DMS114 treated with DMSO at 0.1 percent for 48 hours (cell line): ENCODE data around the gene MC3R.

Source experiments
- DNase-seq: peaks from one replicate; lab custom pipeline; 2025; ENCODE audit not compliant: unreplicated experiment; lab: John Stamatoyannopoulos, UW

MC3R gene

GRCh38 chr20:56249244-56249955 is 868 bp downstream of the MC3R start:
- DNase-seq: peak; percentile 19

GRCh38 chr20:56249956-56250355 is 1.4 kb downstream of the MC3R start:
- no peak for DNase-seq

- DNase-seq: no peak
These were observed 9.1 kb downstream of the MC3R start for GRCh38 chr20:56257604-56258003.

GRCh38 chr20:56259948-56260347 is 11.4 kb downstream of the MC3R start:
- DNase-seq: no peak

- DNase-seq: no peak
These were observed 20.0 kb downstream of the MC3R start for GRCh38 chr20:56268536-56268935.

GRCh38 chr20:56271974-56272373 is 23.4 kb downstream of the MC3R start:
- no peak for DNase-seq

- no peak for DNase-seq
These were observed 25.0 kb downstream of the MC3R start for GRCh38 chr20:56273491-56273890.

GRCh38 chr20:56274156-56274555 is 25.6 kb downstream of the MC3R start:
- DNase-seq: no peak

- DNase-seq: no peak
These were observed 29.7 kb downstream of the MC3R start for GRCh38 chr20:56278196-56278595.

GRCh38 chr20:56285496-56285895 is 37.0 kb downstream of the MC3R start:
- DNase-seq: no peak

GRCh38 chr20:56289652-56290051 is 41.1 kb downstream of the MC3R start:
- no peak for DNase-seq

- no peak for DNase-seq
These were observed 50.8 kb downstream of the MC3R start for GRCh38 chr20:56299362-56299761.
